ENCODE measurements around the gene BICC1. TPM values are rescaled to one million over a fixed set of nuclear protein-coding genes. Genes with fewer than 3 reads are reported as not detected.

BICC1 gene
- total RNA-seq, 6 donors from 2014 or later, result 3.1 to 10.5 (median 3.9) TPM

GRCh38 chr10:58651742-58652141, 139.1 kb downstream of the BICC1 start:
- TF ChIP-seq CTCF (IDR thresholded peaks at IDR 0.05) (no peak), POLR2A (IDR thresholded peaks at IDR 0.05) (no peak), EP300 (IDR thresholded peaks at IDR 0.05) (no peak), POLR2AphosphoS5 (IDR thresholded peaks at IDR 0.05) (no peak)
- no peak for DNase-seq
- H3K4me1 ChIP-seq, result peaks cover 3 to 16% (median 4%) of the 10 kb centered on the region in 4 donors
- H3K36me3 ChIP-seq, result no peaks in the 10 kb centered on the region
- no peak overlapping the region for H3K4me3 ChIP-seq
- H3K9me3 ChIP-seq, result no peaks in the 10 kb centered on the region
- H3K27me3 ChIP-seq, result no peaks in the 10 kb centered on the region
- no peak overlapping the region for H3K27ac ChIP-seq
- ATAC-seq (ENCODE audit: low FRiP score in 2 of 2), result no peak
- 70 to 83% methylated on average over 1 of the region's 1 CpG for WGBS, 2 donors

DNA sequence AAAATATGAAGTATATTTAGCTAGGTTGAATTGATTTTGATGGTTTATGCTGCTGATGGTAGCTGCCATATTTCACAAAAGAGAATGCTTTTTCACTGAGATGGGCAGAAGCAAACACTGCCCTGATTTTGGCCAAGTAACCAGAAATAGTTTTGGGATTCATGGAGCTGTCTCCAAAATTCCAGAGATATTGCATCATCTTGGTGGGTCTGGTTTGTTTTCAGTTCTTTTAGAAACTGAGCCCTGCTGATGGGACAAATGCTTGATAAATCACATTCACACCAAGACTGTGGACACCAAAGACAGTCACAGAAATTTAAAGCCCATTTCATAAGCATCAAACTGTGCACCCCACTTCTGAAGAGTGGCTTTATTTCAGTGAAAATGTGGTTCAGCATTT, 140.5 kb downstream of the BICC1 start:
- no peaks in the 10 kb centered on the region for H3K36me3 ChIP-seq
- DNase-seq (no peak), ATAC-seq (ENCODE audit: low FRiP score in 2 of 2) (peak in 1 of 2 donors; percentile 48)
- H3K9me3 ChIP-seq, result no peaks in the 10 kb centered on the region
- no peak for TF ChIP-seq CTCF (IDR thresholded peaks at IDR 0.05)
- no peak for TF ChIP-seq EP300 (IDR thresholded peaks at IDR 0.05)
- no peak for TF ChIP-seq POLR2AphosphoS5 (IDR thresholded peaks at IDR 0.05)
- TF ChIP-seq POLR2A (IDR thresholded peaks at IDR 0.05), result no peak
- no peak overlapping the region for H3K27ac ChIP-seq
- peaks cover 0 to 12% (median 2%) of the 10 kb centered on the region in 4 donors for H3K4me1 ChIP-seq
- H3K4me3 ChIP-seq, result no peak overlapping the region
- no peaks in the 10 kb centered on the region for H3K27me3 ChIP-seq

GRCh38 chr10:58660575-58661255, 148.0 kb downstream of the BICC1 start:
- H3K4me3 ChIP-seq, result no peak overlapping the region
- no peaks in the 10 kb centered on the region for H3K36me3 ChIP-seq
- no peaks in the 10 kb centered on the region for H3K4me1 ChIP-seq
- no peak for TF ChIP-seq EP300 (IDR thresholded peaks at IDR 0.05)
- no peak for TF ChIP-seq POLR2AphosphoS5 (IDR thresholded peaks at IDR 0.05)
- TF ChIP-seq CTCF (IDR thresholded peaks at IDR 0.05), result no peak
- TF ChIP-seq POLR2A (IDR thresholded peaks at IDR 0.05), result no peak
- 73 to 77% methylated on average over 5 of the region's 5 CpGs for WGBS, 2 donors
- H3K27ac ChIP-seq, result no peak overlapping the region
- H3K27me3 ChIP-seq, result no peaks in the 10 kb centered on the region
- ATAC-seq (ENCODE audit: low FRiP score in 2 of 2) (no peak), DNase-seq (no peak)
- H3K9me3 ChIP-seq, result peaks cover 0 to 3% (median 0%) of the 10 kb centered on the region in 4 donors

DNA sequence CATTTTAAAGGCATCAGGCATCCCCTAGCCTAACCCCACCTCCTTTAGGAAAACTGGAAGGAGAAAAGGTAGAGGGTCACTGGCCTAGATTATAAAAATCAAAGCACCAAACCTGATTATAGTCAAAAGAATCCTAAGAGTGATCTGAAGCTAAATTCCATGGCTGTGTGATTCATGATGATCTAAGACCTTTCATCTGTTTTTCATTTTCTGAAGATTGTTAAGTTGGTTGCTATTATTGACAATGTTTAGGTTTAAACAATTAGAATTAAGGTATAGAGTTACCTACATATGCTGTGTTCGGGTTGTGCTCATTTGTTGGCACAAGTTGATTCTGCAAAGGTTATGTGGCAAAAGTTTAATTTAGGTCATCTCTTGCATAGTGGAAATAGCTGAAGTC, 148.7 kb downstream of the BICC1 start:
- Histone ChIP-seq H3K27ac (no peak overlapping the region), H3K36me3 (no peaks in the 10 kb centered on the region), H3K9me3 (peaks cover 0 to 3% (median 0%) of the 10 kb centered on the region in 4 donors), H3K27me3 (no peaks in the 10 kb centered on the region), H3K4me3 (no peak overlapping the region), H3K4me1 (peaks cover 0 to 2% (median under 1%) of the 10 kb centered on the region in 4 donors)
- no peak for TF ChIP-seq POLR2A (IDR thresholded peaks at IDR 0.05)
- TF ChIP-seq EP300 (IDR thresholded peaks at IDR 0.05), result no peak
- TF ChIP-seq CTCF (IDR thresholded peaks at IDR 0.05), result no peak
- no peak for TF ChIP-seq POLR2AphosphoS5 (IDR thresholded peaks at IDR 0.05)
- 76 to 80% methylated on average over 1 of the region's 1 CpG for WGBS, 2 donors
- peak in 1 of 2 donors; percentile 59 for ATAC-seq (ENCODE audit: low FRiP score in 2 of 2)
- no peak for DNase-seq

- Histone ChIP-seq H3K4me1 (peaks cover 0 to 4% (median 2%) of the 10 kb centered on the region in 4 donors), H3K27me3 (no peaks in the 10 kb centered on the region), H3K4me3 (no peak overlapping the region), H3K27ac (no peak overlapping the region), H3K9me3 (peaks cover 0 to 3% (median 0%) of the 10 kb centered on the region in 4 donors), H3K36me3 (no peaks in the 10 kb centered on the region)
- TF ChIP-seq POLR2AphosphoS5 (IDR thresholded peaks at IDR 0.05), result no peak
- no peak for TF ChIP-seq CTCF (IDR thresholded peaks at IDR 0.05)
- TF ChIP-seq EP300 (IDR thresholded peaks at IDR 0.05), result no peak
- TF ChIP-seq POLR2A (IDR thresholded peaks at IDR 0.05), result no peak
- 34 to 43% methylated on average over 2 of the region's 2 CpGs for WGBS, 2 donors
- ATAC-seq (ENCODE audit: low FRiP score in 2 of 2) (no peak), DNase-seq (no peak)
Observed at GRCh38 chr10:58661902-58662301, 149.2 kb downstream of the BICC1 start.

Measured in upper lobe of left lung (tissue), 6 donors.